PC-9 (cell line): Measurements from ENCODE around the gene DIP2C.

Experiments used
- CTCF ChIP-seq: fragments of 200-600 bp; sonication (generic); conservative IDR thresholded peaks from 2 replicates; pipeline ENCODE4 v1.6.1; 2017; ENCODE audit warnings: mixed run types, antibody characterized with exemption, mild to moderate bottlenecking, moderate library complexity
- EZH2 ChIP-seq: fragments of 200-600 bp; sonication (generic); IDR thresholded peaks from 2 replicates; pipeline ENCODE4 v1.8.0; 2017; ENCODE audit warnings: antibody characterized with exemption, low read depth

- TF ChIP-seq CTCF (no peak), EZH2 (no peak)
Measured at GRCh38 chr10:663831-664251, 25.6 kb downstream of the DIP2C start.
